AG09319 (cell line): Measurements from ENCODE around the gene RCSD1.
"Not testable (repeated sequence)": the region's sequence is repeated elsewhere in the genome, so short reads cannot be mapped to it uniquely, and the experiment has no call there.

Experiments
- DNase-seq: peaks from one replicate; pipeline ENCODE4 v3.0.0-alpha.2; 2010; ENCODE audit warnings: low read depth; ENCODE audit errors: extremely low read depth
- TF ChIP-seq, protein P1 (sequence below): IDR thresholded peaks from 2 replicates; pipeline ENCODE4 v1.5.1; 2011; ENCODE audit warnings: low read depth, mild to moderate bottlenecking, inconsistent platforms, low read length, moderate library complexity

Gene RCSD1

DNA sequence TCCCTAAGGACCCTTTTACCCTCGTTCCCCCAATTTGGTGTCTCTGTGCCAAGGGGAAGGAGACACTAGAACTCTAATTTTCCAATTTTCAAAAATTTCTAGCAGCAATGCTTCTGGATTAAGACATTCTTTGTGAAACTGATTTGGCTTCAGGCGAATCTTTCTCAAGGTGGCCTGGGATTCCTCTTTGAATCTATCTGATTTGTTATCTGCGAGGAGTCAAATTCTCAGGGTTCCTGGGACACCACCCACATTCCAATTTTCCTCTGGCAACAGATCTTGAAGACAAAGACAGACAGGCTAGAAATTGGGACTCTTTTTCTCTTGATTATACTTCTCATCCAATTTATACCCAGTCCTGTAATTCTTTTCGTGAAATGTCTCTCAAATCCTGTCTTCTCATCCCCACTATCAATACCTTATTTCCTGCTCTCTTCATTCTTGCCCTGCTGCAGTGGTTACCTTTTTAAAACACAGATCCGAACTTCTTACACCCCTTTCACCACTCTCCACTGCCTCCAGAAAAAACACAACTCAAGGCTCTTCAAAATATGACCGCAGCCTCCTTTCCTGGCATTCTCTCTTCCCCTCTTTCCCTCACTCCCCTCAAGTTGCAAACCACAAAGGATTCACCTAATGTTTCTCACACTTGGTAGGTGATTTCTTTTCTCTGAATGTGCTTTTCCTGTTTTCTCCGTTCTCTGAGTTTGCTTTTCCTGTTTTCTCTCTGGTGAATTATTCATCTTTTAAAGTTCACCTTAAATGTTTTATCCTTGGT, 89.1 kb downstream of the RCSD1 start:
- TF ChIP-seq, protein P1, sequence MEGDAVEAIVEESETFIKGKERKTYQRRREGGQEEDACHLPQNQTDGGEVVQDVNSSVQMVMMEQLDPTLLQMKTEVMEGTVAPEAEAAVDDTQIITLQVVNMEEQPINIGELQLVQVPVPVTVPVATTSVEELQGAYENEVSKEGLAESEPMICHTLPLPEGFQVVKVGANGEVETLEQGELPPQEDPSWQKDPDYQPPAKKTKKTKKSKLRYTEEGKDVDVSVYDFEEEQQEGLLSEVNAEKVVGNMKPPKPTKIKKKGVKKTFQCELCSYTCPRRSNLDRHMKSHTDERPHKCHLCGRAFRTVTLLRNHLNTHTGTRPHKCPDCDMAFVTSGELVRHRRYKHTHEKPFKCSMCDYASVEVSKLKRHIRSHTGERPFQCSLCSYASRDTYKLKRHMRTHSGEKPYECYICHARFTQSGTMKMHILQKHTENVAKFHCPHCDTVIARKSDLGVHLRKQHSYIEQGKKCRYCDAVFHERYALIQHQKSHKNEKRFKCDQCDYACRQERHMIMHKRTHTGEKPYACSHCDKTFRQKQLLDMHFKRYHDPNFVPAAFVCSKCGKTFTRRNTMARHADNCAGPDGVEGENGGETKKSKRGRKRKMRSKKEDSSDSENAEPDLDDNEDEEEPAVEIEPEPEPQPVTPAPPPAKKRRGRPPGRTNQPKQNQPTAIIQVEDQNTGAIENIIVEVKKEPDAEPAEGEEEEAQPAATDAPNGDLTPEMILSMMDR = no peak
- no peak for DNase-seq

DNA sequence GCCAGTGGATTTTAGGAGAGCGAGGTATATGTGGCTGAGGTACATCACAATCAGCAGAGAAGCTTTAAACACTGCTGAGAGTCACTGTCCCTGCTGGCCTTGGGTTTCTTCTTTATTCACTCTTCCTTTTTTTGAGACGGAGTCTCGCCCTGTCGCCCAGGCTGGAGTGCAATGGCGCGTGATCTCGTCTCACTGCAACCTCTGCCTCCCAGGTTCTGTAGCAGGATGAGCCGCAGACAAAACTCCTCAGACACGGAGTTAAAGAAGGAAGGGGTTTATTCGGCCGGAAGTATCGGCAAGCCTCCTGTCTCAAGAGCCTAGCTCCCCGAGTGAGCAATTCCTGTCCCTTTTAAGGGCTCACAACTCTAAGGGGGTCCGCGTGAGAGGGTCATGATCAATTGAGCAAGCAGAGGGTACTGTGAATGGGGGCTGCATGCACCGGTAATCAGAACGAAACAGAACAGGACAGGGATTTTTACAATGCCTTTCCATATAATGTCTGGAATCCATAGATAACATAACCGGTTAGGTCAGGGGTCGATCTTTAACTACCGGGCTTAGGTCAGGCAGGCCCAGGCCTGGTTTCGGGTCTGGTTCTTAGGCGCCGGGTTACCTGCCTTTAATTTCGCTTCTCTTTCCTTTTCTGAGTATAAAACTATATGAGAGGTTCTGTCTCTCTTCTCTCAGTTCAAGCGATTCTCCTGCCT, 89.8 kb downstream of the RCSD1 start:
- not testable (repeated sequence) for DNase-seq

DNA sequence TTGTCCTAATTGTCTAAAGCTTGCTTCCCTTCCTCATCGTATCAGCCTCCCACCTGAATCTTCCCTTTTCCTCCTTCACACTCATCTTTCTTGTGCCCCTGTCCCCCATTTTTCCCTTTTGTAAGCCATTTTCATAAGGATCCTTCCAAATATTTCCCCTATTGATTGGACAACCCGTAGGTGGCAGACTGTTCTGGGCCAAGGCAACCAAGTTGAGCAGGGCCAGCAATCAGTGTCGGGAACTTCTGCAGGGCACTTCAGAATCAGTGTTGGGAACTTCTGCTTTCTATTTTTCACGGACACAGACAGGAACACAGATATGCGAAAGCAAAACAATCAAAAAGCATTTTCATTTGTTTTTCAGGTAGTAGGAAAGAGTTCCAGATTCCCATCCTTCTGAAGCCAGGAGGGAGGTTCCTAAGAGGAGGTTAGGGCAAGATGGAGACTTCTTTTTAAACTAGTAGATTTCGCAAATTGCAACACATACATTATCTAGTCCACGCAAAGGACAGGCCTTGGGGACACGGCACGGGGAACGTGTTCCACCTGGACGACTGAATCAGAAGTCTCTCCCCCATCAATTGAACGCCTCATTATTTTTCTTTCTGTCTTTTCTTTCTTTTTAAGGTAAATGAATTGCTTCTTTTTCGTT, 91.1 kb downstream of the RCSD1 start:
- DNase-seq = no peak
- TF ChIP-seq, protein P1 = peak; percentile 61

DNA sequence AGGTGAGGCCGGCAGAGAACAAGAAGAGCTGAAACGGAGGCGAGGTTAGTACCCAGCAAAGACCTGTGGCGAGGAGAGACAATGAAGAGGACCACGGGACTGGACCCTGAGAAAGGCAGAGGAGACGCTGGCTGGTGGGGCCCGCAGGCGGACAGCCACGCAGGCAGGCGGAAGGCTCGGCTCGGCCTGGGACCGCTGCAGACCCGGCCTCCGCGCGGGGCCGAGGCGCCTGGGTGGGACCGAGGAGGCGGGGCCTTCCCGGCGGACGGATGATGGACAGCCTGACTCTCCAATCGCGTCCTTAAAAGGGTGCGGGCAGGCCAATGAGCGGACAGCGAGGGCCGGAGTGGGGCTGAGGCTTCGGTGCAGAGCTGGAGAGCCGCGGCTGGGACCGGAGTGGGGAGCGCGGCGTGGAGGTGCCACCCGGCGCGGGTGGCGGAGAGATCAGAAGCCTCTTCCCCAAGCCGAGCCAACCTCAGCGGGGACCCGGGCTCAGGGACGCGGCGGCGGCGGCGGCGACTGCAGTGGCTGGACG, 91.7 kb downstream of the RCSD1 start, which contains the start of gene MPZL1:
Gene MPZL1, plus strand, starts transcription at position 366 of the 535 bp plus-strand sequence. CDS start 170 bp downstream, outside the sequence.
- DNase-seq = peak; percentile 89
- TF ChIP-seq, protein P1 = no peak

DNA sequence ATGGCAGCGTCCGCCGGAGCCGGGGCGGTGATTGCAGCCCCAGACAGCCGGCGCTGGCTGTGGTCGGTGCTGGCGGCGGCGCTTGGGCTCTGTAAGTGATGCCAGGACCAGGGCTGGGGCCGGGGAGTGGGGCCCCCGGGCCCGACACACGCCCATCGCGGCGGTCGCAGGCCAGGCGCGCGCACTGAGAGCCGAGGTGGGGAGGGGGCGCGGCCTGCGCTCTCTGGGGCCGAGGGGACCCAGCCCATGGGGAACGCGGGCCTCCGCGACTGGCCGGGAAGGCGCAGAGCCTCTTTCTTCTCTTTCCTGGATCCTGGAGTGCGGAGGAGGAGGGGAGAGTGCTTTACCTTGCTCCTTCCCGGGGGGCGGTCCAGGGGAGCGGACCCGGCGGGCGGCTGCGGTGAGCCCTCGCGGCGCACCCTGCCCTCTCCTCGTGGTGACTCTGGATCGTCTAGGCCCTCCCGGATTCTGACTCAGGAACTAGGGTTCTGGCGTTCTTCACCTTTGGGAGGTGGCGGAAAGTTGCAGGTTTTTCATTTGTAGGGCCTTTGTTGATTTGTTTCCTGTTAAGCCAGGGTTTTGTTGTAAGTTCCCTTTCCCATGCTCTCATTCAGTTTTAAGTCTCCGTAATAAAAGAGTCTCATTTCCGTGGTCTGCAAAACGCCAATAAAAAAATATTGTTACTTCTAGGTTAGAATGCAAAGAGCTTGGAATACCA, 92.3 kb downstream of the RCSD1 start:
- TF ChIP-seq, protein P1 = no peak
- DNase-seq = no peak

DNA sequence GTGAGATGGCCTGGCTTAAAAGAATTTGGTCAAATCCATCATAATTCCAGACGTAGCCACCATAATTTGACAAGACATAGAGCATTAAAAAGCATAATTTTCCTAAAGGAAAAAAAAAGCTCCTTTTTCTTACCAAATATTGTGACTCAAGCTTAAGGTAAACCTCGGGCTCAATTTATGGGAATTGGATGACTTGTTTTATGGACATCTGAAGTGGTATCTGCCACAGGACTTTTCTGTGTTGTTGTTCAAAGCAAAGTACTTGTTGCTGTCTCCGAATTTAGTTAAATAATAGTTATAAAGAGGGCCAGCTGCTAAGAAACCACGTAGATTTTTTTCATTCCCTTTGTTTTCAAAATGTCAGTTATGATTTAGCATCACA, 92.8 kb downstream of the RCSD1 start:
- TF ChIP-seq, protein P1 = no peak
- no peak for DNase-seq

DNA sequence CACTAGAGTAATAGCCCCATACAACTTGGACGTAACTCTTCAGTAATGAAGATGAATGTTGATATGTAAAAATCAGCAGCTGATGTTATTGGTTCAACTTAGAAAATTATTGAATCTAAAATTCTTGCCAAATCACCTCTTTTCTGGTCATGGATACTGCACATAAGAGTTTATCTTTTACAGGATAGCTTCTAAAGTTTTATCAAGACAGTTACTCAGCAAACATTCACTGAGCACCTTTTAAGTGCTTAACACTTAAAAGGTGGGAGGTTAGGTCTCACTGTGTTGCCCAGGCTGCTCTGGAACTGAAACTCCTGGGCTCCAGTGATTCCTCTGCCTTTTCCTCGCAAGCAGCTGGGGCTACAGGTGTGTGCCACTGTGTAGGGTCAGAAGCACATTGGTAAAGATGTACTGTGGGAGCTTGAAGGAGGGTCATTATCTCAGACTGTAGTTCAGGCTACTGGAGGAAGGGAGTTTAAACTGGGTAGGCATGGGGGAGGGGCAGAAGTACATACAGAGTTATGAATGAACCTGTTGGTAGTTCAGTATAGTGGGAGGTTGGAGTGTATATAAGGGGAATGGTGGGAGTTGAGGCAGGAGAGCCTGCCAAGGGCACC, 93.8 kb downstream of the RCSD1 start:
- no peak for DNase-seq
- TF ChIP-seq, protein P1 = no peak
